RWPE2 (cell line): ENCODE results near the gene MAPK14.

Source experiments
- ATAC-seq: fragments of 200-7000 bp; cut with Tn5 transposase; 3 replicates; pipeline ENCODE4 v1.9.1; 2021; ENCODE audit warnings: low read depth
- DNase-seq: peaks from one replicate; pipeline ENCODE4 v3.0.0-alpha.2; 2020; ENCODE audit warnings: low spot score
- H3K27ac ChIP-seq: fragments of 450-650 bp; 2 replicates; pipeline ENCODE4 v1.5.1; 2017; ENCODE audit warnings: mild to moderate bottlenecking; ENCODE audit not compliant: poor library complexity, severe bottlenecking
- H3K27me3 ChIP-seq: fragments of 250-450 bp; sonication (Bioruptor Pico); 2 replicates; pipeline ENCODE4 v1.5.1; 2021; ENCODE audit warnings: mild to moderate bottlenecking, moderate library complexity; ENCODE audit not compliant: insufficient read depth, poor library complexity, severe bottlenecking
- H3K36me3 ChIP-seq: fragments of 250-450 bp; sonication (Bioruptor Pico); 2 replicates; pipeline ENCODE4 v1.5.1; 2020; ENCODE audit warnings: low read depth, mild to moderate bottlenecking, moderate library complexity
- H3K4me1 ChIP-seq: fragments of 250-450 bp; sonication (Bioruptor Pico); 2 replicates; pipeline ENCODE4 v1.5.1; 2021; ENCODE audit warnings: mild to moderate bottlenecking, moderate library complexity; ENCODE audit not compliant: insufficient read depth, poor library complexity, severe bottlenecking
- H3K4me3 ChIP-seq: fragments of 250-450 bp; sonication (Bioruptor Pico); 2 replicates; pipeline ENCODE4 v1.5.1; 2021; ENCODE audit warnings: mild to moderate bottlenecking, moderate library complexity; ENCODE audit not compliant: severe bottlenecking
- H3K9me3 ChIP-seq: fragments of 250-450 bp; sonication (Bioruptor Pico); 2 replicates; pipeline ENCODE4 v1.5.1; 2021; ENCODE audit warnings: mild to moderate bottlenecking, moderate library complexity; ENCODE audit not compliant: severe bottlenecking
- CTCF ChIP-seq: fragments of 450-650 bp; IDR thresholded peaks from one replicate; pipeline ENCODE4 v1.5.1; 2017; ENCODE audit warnings: mild to moderate bottlenecking, moderate library complexity; ENCODE audit not compliant: poor library complexity, severe bottlenecking

The MAPK14 gene

GRCh38 chr6:36110050-36110449 is 82.4 kb downstream of the MAPK14 start:
- DNase-seq = no peak
- no peaks in the 10 kb centered on the region for H3K9me3 ChIP-seq
- no peak for ATAC-seq
- TF ChIP-seq CTCF = no peak
- no peaks in the 10 kb centered on the region for H3K27me3 ChIP-seq
- no peaks in the 10 kb centered on the region for H3K4me1 ChIP-seq
- no peak overlapping the region for H3K27ac ChIP-seq
- H3K4me3 ChIP-seq = no peak overlapping the region
- peaks cover 42% of the 10 kb centered on the region for H3K36me3 ChIP-seq

GRCh38 chr6:36110863-36111262 is 83.3 kb downstream of the MAPK14 start:
- ATAC-seq (no peak), DNase-seq (no peak)
- TF ChIP-seq CTCF = no peak
- Histone ChIP-seq H3K4me1 (no peaks in the 10 kb centered on the region), H3K27me3 (no peaks in the 10 kb centered on the region), H3K36me3 (peaks cover 41% of the 10 kb centered on the region), H3K4me3 (no peak overlapping the region), H3K27ac (no peak overlapping the region), H3K9me3 (no peaks in the 10 kb centered on the region)

- Histone ChIP-seq H3K36me3 (peaks cover 37% of the 10 kb centered on the region), H3K9me3 (no peaks in the 10 kb centered on the region), H3K4me1 (no peaks in the 10 kb centered on the region), H3K4me3 (no peak overlapping the region), H3K27ac (no peak overlapping the region), H3K27me3 (no peaks in the 10 kb centered on the region)
- ATAC-seq (no peak), DNase-seq (no peak)
- TF ChIP-seq CTCF = no peak
These were observed 83.9 kb downstream of the MAPK14 start for GRCh38 chr6:36111526-36111925.

GRCh38 chr6:36113049-36113448 is 85.4 kb downstream of the MAPK14 start:
- ATAC-seq = no peak
- TF ChIP-seq CTCF = no peak
- H3K4me3 ChIP-seq = no peak overlapping the region
- H3K9me3 ChIP-seq = no peaks in the 10 kb centered on the region
- no peaks in the 10 kb centered on the region for H3K27me3 ChIP-seq
- H3K27ac ChIP-seq = no peak overlapping the region
- peaks cover 21% of the 10 kb centered on the region for H3K36me3 ChIP-seq
- H3K4me1 ChIP-seq = no peaks in the 10 kb centered on the region
- DNase-seq = no peak

GRCh38 chr6:36113703-36114102 is 86.1 kb downstream of the MAPK14 start:
- Histone ChIP-seq H3K27ac (no peak overlapping the region), H3K36me3 (peaks cover 19% of the 10 kb centered on the region), H3K27me3 (no peaks in the 10 kb centered on the region), H3K4me1 (no peaks in the 10 kb centered on the region), H3K9me3 (no peaks in the 10 kb centered on the region), H3K4me3 (no peak overlapping the region)
- ATAC-seq = no peak
- no peak for DNase-seq
- no peak for TF ChIP-seq CTCF
